Transverse colon (tissue), 4 donors: ENCODE data around the gene GPHA2.

ENCODE experiments used
- POLR2AphosphoS5 ChIP-seq, 3 donors: sonication (generic); formaldehyde crosslinking; IDR thresholded peaks; one replicate each; pipeline ENCODE4 v1.6.1; 2016; ENCODE audit warnings: antibody characterized with exemption in 3 of 3
- TF ChIP-seq, protein P1 (sequence below), 5 experiments: fragments of 200-600 bp in 3 of 5; fragments of 450-650 bp in 2 of 5; sonication (generic) in 3 of 5; IDR thresholded peaks; 1 replicate in 2 of 5; 2 replicates in 3 of 5; pipeline ENCODE4 v1.5.1; 2016 to 2017; ENCODE audit warnings: antibody characterized with exemption in 5 of 5, inconsistent platforms in 3 of 5, mild to moderate bottlenecking in 2 of 5, moderate library complexity in 1 of 5

DNA sequence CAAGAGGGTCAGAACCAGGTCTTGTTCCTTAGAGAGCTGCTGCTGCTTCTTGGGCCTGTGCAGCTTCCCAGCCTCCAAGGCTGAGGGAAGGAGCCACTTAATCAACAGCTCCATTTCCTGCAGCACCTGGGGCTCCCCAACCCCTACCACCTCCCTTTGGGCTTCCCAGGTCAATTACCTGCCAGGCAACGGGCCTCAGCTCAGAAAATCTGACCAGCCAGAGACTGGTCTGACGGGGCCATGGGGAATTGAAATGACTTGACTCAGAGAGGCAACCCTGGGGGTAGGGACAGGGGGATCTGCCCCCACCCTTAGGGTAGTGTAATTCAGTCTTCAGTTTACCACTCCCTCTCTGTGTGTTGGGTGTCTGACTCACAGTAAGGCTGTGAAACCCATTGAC, 41.0 kb upstream of the GPHA2 start:
- TF ChIP-seq, protein P1, sequence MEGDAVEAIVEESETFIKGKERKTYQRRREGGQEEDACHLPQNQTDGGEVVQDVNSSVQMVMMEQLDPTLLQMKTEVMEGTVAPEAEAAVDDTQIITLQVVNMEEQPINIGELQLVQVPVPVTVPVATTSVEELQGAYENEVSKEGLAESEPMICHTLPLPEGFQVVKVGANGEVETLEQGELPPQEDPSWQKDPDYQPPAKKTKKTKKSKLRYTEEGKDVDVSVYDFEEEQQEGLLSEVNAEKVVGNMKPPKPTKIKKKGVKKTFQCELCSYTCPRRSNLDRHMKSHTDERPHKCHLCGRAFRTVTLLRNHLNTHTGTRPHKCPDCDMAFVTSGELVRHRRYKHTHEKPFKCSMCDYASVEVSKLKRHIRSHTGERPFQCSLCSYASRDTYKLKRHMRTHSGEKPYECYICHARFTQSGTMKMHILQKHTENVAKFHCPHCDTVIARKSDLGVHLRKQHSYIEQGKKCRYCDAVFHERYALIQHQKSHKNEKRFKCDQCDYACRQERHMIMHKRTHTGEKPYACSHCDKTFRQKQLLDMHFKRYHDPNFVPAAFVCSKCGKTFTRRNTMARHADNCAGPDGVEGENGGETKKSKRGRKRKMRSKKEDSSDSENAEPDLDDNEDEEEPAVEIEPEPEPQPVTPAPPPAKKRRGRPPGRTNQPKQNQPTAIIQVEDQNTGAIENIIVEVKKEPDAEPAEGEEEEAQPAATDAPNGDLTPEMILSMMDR (IDR thresholded peaks at IDR 0.05), result no peak
- no peak for TF ChIP-seq POLR2AphosphoS5 (IDR thresholded peaks at IDR 0.05)
